HG02610 (cell line): Measurements from ENCODE around the gene PTTG2.
"Not testable (repeated sequence)": the region's sequence is repeated elsewhere in the genome, so short reads cannot be mapped to it uniquely, and the experiment has no call there.

ENCODE experiments used
- ATAC-seq: cut with Tn5 transposase; IDR thresholded peaks from one replicate; pipeline ENCODE4 v1.9.1; 2021; ENCODE audit warnings: mild to moderate bottlenecking, moderate library complexity; ENCODE audit not compliant: unreplicated experiment

PTTG2 gene

DNA sequence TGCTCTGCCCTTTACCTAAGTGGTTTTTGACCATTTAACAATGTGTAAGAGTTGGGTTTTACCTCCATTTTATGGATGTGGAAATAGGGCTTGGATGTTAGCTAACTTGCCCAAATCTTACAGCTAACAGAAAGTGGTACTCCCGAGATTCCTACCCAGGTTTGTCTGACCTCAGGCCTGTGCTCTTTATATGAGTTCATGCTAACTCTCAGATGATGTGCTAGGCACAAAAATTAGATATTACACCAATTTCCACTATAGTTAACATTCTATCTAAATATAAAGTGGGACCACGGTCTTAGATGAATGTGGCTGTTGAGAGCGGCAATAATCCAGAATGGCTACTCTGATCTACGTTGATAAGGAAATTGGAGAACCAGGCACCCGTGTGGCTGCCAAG, at the start of gene PTTG2:
Gene PTTG2 (plus strand): TSS at position 301 of the 400 bp plus-strand sequence. CDS start 37 bp downstream, at position 338.
- no peak for ATAC-seq

DNA sequence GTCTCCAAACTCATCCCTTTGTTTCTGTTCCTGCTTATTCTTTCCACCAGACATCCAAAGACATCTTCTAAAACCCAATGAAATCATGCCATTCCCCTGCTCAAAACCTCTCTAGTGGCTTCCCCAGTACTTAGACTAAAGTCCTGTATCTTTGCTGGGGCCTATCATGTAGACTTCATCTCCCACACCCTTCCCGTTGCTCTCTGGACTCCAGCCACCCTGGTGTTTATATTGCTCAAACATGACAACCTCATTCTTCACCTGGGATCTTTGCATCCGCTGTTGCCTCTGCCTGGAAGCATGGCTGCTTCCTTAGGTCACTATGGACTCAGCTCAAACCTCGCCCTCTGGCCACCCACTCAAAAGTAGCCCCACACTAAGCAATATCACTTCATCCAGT, 45.7 kb upstream of the PTTG2 start:
- no peak for ATAC-seq

DNA sequence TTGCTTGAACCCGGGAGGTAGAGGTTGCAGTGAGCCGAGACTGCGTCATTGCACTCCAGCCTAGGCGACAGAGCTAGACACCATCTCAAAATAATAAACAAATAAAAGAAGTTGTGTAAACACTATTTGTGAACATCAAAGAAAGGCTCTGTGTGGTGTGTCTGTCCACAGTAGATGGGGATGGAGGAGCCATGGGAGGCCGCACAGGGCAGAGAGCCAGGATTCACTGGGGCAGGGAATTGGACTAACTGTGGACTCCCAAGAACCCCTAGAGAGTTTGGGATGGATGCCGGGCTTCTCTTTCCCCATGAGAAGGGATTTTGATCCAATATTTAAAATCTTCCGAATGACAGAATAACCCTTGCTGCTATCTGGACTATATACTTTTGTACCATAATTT, 42.8 kb upstream of the PTTG2 start:
- no peak for ATAC-seq

DNA sequence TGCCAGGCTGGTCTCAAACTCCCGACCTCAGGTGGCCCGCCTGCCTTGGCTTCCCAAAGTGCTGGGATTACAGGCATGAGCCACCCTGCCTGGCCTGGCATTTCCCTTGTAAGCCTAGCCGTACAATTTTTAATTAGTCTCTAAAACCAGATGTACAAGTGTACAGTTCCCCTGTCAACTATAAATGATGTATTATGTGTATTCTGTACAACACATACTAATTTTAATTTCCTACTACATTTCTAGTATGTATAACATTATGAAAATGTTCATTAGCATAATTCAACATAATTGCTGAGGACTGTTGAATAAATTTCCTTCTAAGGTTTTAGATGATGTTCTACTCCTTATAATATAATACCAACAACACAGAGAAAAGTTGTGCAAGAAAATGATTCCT, 41.5 kb upstream of the PTTG2 start:
- ATAC-seq: no peak

DNA sequence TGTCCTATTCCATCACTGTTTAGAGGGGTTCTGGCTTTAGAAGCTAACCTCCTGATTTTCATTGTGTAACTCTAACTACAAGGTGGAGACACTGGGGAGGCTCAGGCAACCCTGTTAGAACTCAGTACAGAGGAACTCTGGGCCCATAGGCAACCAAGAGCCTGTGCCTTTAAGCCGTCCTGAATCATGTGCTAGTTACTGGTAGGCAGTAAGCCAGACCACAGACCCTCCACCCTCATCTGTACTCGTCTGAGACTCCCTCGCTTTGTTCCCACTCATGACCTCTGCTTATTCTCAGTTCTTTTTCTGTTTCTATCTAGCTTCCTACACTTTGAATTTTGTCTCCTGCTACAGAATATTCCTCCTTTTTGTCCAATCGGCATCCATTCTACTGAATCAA, 37.9 kb upstream of the PTTG2 start:
- ATAC-seq: peak; percentile 56

DNA sequence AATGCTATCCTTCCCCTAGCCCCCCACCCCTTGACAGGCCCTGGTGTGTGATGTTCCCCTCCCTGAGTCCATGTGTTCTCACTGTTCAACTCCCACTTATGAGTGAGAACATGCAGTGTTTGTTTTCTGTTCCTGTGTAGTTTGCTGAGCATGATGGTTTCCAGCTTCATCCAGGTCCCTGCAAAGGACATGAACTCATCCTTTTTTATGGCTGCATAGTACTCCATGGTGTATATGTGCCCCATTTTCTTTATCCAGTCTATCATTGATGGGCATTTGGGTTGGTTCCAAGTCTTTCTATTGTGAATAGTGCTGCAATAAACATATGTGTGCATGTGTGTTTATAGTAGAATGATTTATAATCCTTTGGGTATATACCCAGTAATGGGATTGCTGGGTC, 37.1 kb upstream of the PTTG2 start:
- not testable (repeated sequence) for ATAC-seq

DNA sequence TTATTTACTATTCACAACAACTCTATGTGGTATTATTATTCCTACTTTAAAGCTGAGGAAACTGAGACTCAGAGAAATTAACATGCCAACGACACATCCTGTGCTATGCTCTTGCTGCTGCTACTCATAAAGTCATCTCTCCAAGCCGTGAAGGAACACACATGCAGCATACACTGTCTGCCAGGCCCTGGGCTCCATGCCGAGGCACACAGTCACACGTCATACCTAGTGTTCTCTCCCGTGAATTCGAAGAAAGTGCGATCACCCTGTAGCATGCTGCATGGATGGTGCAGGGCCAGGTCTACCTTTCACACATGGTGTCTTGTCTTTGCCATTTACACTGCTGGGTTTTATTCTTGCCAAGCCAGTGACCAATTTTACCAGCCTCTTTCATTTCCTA, 35.3 kb upstream of the PTTG2 start:
- no peak for ATAC-seq

DNA sequence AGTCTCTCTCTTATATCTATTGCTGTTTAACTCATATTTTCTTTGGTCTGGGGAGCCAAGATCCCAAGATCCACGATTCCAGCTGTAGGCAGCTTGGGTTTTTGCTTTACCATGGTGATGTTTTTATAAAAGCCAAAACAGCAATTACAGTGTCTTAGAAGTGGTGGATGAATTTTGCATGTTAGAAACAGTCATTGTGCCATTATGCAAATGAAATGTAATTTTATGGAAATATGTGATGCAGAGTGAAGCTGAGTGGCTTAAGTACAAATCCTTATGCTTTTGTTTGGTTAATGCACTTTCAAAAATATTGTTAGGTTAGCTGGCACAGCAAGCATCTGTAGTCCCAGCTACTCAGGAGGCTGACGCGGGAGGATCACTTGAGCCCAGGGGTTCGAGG, 32.8 kb upstream of the PTTG2 start:
- ATAC-seq: no peak

DNA sequence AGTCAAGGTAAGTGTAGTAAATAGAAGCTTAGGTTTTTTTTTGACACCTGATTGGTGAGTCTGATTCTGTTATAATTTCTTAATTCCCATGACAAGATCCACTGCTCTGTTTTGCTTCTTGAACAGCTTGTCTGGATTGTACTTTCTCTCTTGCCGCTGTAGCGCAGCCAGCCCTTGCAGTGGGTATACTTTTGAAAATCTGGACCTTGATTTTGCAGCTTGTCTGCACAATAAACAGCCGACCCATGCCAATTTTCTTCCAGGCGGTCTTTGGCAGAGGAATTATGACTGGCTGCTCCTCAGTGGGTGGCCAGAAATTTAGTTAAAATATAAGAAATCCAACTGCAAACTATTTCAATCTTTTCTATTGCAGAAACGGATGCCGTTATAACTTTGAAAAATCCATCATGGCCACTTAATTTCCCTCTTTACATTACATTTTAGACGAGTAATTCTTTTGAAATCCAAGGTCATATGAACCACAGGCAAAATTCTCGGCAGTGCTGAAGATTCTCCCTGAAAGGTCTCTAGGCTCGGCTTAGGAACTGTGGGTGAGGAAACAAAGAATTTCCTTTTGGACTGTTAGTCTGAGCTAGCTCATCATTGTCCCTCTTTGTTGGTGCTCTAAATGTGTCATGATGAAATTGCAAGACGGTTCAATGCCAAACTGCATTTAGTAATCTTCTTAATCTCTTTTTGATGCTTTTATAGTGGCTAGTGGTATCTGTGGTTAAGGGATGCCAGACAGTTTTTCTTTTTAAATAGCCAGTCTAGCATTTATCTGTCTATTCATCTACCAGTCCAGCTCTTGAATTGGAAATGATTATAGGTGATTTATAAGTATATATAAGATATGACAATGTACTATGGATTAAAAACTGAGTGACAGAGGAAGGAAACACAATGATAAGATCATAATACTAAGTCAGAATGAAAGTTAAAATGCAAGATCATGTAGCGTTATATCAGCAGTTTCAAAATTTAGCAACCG, 31.5 kb upstream of the PTTG2 start:
- ATAC-seq: no peak

DNA sequence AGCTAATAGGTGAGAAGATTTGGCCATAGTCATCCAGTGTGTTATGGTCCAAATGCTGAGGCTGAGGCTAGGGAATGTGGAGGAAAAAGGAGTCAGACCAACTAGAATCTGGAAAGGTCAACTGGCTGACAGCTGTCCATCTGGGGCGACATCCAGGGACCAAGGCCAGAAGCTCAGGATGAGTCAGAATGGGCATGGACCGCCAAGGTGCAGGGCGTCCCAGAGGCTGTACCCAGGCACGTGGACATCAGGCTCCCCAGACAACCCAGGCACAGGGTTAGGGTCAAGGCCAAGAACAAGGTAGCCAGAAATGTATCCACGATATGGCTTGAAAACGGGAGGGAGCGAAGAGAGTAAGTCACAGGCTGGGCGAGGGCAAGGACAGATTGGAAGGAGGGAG, 26.1 kb upstream of the PTTG2 start:
- no peak for ATAC-seq

DNA sequence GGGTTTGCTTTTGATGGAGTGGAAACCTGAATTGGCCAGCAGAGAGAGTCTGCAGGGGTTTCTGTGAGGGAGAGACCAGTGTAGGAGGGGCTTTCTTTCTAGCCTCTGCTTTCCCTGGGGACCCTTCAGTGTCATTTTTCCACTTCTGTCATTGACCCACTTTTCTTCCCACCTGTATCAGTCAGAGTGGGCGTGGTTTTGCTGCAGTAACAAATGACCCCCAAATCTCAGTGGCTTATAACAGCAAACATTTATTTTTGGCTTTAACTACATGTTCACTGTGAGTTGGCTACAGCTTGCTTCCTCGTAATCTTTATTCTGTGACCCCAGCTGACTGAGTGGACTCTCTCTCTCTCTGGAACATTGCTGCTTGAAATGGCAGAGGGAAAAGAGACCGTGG, 25.6 kb upstream of the PTTG2 start:
- ATAC-seq: no peak

DNA sequence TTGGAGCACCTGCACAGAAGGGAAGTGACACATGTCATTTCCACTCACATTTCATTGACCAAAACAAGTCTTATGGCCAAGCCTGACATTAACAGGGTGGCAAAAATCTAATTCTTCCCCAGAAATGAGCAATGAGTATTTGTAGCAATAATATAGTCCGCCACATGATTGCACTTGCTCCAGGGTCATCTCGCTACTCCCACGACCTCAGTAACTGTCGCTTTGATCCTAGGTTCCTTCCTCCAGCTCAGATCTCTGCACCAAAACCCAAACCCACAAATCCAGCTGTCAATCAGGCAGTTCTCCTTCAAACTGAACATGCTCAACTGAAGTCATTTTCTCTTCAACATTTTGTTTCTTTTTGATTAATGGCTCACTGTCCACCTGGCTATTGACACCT, 25.2 kb upstream of the PTTG2 start:
- no peak for ATAC-seq

DNA sequence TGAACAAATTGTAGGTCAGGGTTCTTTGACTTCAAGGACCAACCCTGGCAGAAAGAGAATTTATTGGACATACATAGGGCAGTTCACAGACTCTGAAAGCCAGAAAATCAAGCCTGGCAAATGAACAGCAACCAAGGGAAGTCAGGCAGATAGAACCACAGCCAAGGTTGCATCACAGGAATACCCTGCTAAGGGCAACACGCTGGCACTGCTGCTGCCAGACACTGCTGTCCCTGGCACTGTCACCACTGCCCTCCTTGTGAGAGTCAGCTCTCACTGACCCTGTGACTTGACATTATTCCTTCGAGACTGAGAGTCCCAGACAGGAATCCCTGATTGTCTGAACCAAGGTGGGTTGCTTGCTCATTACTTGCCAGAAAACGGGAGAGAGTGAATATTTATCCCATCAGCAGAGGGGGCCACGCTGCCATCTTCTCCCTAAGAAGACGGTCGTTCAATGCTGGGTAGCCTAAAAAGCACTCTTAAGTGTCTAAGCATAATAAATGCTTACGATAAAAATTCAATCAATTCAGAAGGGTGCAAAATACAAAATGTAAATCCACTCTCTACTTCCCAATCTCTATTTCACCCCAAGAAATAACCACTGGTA, 23.2 kb upstream of the PTTG2 start:
- ATAC-seq: no peak

DNA sequence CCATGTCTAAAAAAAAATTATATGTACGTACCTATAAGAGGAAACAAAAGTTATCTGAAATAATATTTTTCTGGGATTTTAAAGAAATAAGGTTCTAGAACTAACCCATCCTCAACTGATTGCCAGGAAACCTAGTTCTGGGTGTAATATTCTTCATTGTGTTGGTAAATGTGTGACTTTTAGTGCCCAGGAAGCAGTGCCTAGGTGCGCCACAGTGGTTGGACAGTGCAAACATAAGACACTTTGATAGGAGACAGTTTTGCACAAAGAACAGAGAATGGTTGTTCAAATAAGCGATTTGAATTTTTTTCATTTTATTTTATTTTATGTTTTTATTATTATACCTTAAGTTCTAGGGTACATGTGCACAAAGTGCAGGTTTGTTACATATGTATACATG, 22.0 kb upstream of the PTTG2 start:
- no peak for ATAC-seq

DNA sequence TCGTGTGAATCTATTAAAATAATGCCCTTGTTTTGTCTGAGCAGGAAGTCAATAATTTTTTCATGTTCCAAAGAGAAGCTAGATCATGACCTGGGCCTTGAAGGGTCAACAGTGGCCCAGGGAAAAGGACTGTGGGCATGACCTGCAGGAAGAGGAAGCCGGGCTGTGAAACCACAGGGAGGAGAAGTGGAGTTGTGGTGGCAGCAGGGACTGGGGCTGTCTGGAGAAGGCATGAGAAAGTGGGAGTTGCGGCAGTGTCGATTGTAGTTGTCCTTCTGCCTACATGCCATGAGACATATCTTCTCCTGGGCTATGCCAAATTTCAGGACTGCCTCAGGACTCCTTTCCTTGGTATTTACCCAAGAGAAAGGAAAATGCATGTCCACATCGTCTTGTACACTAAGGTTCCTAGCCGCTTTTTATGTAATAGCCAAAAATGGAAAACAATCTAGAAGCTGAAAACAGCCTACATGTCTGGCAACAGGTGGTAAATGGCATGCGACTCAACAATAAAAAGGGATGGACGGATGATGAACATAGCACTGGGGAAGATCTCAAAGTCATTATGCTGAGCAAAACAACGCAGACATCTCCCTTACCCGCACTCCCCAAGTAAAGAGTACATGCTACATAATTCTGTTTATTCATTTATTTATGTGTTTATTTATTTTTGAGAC, 13.6 kb upstream of the PTTG2 start:
- no peak for ATAC-seq

DNA sequence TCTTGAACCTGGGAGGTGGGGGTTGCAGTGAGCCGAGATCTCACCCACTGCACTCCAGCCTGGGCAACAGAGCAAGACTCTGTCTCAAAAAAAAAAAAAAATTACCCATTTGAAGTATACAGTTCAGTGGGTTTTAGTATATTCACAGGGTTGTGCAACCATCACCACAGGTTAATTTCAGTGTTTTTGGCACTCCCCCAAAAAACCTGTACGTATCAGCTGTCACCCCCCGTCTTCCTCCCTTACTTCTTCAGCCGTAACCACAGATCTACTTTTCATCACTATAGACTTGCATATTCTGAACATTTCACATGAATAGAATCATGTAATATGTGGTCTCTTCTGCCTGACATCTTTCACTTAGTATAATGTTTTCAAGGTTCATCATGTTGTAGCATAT, 11.7 kb upstream of the PTTG2 start:
- ATAC-seq: peak; percentile 82

DNA sequence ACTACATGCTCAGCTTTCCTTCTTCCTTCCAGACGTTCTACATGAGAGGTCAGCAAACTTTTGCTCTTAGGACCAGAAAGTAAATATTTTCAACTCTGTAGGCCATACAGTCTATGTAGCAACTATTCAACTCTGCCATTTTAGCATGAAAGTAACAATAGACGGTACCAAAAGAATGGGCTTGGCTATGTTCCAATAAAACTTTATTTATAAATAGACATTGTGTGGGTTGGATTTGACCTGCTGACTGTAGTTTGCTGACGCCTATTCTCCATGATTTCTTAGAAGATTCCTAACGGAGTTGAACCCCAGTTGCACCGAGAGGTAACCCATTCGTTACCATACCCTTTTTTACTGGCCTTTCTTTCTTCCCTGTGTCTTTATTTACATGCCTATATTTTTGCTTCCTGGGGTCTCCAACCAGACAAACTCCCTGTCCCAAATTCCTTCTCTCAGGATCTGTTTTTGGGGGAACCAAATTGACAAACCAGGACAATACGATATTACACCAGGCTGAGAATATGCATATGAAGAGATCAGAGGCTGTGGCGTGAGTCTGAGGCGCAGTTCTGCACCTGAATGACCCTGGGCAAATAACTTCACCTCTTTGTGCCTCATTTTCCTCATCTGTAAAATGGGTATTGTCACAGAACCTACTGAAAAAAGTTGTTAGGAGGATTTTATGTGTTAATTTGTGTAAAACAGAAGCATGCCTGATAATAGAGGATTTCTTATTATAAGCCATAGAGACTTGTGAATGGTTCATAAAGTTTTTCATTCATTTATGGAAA, 10.4 kb upstream of the PTTG2 start:
- no peak for ATAC-seq

DNA sequence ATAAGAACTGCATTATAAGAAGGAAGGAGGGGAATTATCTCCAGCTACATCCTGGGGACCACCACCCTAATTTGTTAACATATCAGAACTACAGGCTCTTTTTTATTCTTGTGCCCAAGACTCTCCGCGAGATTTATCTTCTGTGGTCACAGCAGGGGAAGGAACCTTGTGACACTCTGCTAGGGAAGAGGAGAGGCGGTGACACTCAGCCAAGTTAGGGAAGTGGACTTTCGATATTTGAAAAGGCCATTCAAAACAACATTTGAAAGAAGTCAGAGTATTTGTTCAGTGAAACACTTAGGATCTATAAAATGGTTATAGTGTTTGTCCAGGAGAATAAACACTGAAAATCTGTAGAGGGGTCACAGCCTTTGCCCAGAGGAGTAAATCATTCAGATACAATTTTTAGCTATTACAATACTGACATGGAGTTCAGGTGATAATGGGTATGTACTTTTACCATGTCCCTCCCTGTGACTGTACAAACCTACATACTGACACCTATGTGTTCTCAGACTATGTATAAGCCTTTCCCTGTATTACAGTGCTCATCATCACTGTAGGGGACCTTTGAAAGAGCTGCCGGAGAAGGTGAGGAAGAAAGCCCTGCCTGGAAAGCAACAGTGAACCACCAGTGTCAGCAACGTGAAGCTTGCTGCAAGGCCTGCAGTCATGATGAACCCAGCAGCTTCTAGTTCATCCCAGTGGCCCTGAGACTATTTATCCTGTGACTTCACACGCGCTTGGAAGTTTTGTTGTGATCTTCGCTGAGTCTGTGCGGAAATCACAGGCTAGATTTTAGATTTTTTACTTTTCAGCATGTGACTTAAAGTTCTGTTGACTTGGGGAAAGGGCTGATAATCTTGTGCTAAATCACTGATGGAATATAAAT, 8.5 kb upstream of the PTTG2 start:
- ATAC-seq: no peak

DNA sequence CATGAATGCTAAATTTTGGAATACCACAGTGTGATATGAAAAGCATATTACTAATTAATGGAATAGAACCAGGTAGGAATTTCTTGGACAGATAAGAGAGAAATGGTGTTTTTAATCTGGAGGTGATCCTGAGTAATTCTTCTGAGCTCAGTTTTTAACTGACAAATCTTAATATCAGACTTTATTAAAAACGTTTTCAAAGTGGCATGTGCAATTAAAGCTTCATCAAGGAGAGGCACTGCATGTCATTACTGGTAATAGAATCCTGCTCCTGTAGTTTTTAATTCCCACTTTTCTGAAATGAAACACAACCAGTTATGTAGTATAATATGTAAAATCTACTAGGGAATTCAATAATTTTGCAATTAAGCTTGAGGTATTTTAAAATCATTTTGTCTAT, 7.0 kb upstream of the PTTG2 start:
- ATAC-seq: no peak
